ENCODE measurements around the gene PDCD2L.
"Not testable (repeated sequence)": the region's sequence is repeated elsewhere in the genome, so short reads cannot be mapped to it uniquely, and the experiment has no call there.

The PDCD2L gene

GRCh38 chr19:34404109-34404909, at the start of gene PDCD2L:
PDCD2L (plus strand) TSS chr19:34404399; CDS start chr19:34404431, 32 bp downstream.
- peak; percentile 88 for FAIRE-seq

- no peak for FAIRE-seq
These were observed 49.0 kb upstream of the PDCD2L start for GRCh38 chr19:34355201-34355600.

- no peak for FAIRE-seq
These were observed 47.3 kb upstream of the PDCD2L start for GRCh38 chr19:34356875-34357274.

- FAIRE-seq = no peak
These were observed 46.8 kb upstream of the PDCD2L start for GRCh38 chr19:34357431-34357830.

GRCh38 chr19:34359140-34359953, 44.9 kb upstream of the PDCD2L start:
- peak; percentile 76 for FAIRE-seq

- FAIRE-seq = no peak
These were observed 44.3 kb upstream of the PDCD2L start for GRCh38 chr19:34359954-34360315.

- FAIRE-seq = no peak
These were observed 43.8 kb upstream of the PDCD2L start for GRCh38 chr19:34360354-34360909.

GRCh38 chr19:34362679-34363069, 41.5 kb upstream of the PDCD2L start:
- no peak for FAIRE-seq

GRCh38 chr19:34363094-34363493, 41.1 kb upstream of the PDCD2L start:
- FAIRE-seq = no peak

- no peak for FAIRE-seq
These were observed 40.3 kb upstream of the PDCD2L start for GRCh38 chr19:34363930-34364329.

- no peak for FAIRE-seq
These were observed 39.8 kb upstream of the PDCD2L start for GRCh38 chr19:34364462-34364829.

GRCh38 chr19:34364830-34365462, 39.3 kb upstream of the PDCD2L start, which contains the start of gene GPI:
GPI (plus strand) TSS chr19:34365196; CDS start chr19:34365267, 71 bp downstream.
- FAIRE-seq = no peak

GRCh38 chr19:34365463-34366401, 38.5 kb upstream of the PDCD2L start:
- no peak for FAIRE-seq

GRCh38 chr19:34366738-34367623, 37.2 kb upstream of the PDCD2L start:
- no peak for FAIRE-seq

GRCh38 chr19:34367624-34367957, 36.6 kb upstream of the PDCD2L start:
- FAIRE-seq = no peak

GRCh38 chr19:34368338-34368737, 35.9 kb upstream of the PDCD2L start:
- no peak for FAIRE-seq

GRCh38 chr19:34369166-34369565, 35.0 kb upstream of the PDCD2L start:
- not testable (repeated sequence) for FAIRE-seq

GRCh38 chr19:34370117-34370516, 34.1 kb upstream of the PDCD2L start:
- no peak for FAIRE-seq

- FAIRE-seq = no peak
These were observed 33.2 kb upstream of the PDCD2L start for GRCh38 chr19:34370983-34371382.

GRCh38 chr19:34373601-34374288, 30.5 kb upstream of the PDCD2L start:
- FAIRE-seq = no peak

- no peak for FAIRE-seq
These were observed 28.6 kb upstream of the PDCD2L start for GRCh38 chr19:34375598-34375997.
